CD1c-positive myeloid dendritic cell (primary cell): ENCODE results near the gene JUND.

Experiments
- DNase-seq: peaks from one replicate; pipeline ENCODE4 v3.0.0-alpha.2; 2016; ENCODE audit errors: extremely low spot score

JUND gene

DNA sequence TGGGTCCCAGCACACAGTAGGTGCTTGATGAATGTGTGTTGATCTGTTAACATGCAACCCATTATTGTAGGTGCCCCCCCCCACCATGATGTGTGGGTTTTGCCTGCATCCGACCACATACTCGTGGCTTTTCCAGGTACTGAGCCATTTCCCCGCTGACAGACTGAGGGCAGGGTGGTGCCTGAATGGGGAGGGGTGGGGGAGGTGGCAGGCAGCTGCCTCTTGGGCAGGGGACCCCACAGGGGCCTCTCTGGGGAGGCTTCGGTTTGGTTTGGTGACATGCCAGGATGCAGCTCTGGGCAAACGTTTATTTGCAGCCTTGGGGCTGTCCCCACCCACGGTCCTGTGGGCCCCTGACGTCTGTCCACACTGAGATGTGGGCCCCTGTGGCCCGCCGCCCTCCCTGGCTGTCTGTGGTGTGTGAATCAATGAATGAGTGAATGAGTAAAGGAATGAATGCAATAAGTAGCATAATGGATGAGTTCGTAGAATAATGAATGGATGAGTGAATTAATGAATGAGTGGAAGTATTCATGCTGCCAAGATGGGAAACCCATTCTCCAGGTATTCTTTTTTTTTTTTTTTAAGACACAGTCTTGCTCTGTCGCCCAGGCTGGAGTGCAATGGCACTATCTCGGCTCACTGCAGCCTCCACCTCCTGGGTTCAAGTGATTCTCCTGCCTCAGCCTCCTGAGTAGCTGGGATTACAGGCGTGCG lies 9.0 kb upstream of the JUND start:
- peak; percentile 72 for DNase-seq

DNA sequence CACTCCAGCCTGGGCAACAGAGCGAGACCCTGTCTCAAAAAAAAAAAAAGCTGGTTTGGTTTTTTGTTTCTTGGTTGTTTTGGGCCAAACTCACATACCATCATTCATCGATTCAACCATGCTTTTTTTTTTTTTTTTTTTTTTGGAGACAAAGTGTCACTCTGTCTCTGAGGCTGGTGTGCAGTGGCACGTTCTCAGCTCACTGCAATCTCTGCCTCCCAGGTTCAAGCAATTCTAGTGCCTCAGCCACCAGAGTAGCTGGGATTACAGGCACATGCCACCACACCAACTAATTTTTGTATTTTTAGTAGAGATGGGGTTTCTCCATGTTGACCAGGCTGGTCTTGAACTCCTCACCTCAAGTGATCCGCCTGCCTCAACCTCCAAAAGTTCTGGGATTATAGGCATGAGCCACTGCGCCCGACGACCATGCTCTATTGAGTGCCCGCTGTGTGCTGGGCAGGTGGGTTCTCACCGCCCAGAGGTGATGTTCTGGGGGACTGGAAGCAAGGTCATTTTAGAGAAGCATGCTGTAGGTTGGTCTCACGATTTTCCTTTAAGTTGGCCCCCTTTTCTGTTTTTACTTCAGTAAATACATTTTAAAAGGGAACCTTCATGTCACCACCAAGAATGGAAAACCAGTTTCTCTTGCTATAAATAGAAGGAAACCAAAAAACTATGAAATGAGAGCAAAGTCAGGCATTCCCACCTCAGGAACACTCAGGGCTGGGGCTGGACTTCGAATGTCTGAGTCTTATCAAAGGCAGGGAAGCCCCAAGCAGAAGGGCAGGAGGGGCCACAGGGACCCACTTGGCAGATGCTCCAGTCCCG lies 8.3 kb upstream of the JUND start:
- DNase-seq = no peak

DNA sequence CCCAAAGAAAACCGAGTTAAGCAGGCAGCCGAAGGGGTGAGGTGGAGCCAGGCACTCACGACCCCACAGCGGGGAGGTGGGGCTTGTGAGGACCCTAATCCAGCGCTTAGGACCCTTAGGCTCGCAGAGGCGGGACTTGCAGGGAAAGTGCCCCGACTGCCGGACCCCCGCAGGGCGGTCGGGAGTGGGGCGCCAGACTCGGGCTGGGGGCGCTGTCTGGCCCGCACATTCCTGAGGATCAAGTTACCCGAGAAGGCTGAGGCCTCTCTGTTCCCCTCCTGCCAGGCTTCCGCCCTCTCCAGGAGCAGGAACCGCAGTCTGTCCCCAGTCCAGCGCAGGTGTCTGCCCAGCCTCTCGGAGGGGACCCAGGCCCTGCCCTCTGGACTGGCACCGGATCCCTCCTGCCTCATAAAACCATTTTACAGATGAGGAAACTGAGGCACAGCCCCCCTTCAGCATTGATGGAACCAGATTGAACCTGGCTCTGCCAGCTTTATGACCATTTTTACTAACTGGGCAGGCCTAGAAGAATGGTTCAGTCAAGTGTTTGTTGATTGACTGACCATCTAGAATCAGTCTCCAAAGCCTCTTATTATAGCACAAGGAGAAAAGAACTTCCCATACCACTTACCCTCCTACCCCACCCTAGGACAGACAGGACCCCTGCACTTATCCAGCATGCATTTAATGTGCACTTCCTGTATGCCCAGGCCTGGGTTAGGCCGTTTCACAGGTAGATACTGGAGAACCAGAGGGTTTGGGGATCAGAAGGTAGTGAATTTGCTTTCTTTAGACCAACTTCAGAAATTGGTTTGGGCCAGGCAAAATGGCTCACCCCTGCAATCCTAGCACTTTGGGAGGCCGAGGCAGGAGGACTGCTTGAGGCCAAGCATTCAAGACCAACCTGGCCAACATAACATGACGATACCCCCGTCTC lies 6.7 kb upstream of the JUND start:
- no peak for DNase-seq

DNA sequence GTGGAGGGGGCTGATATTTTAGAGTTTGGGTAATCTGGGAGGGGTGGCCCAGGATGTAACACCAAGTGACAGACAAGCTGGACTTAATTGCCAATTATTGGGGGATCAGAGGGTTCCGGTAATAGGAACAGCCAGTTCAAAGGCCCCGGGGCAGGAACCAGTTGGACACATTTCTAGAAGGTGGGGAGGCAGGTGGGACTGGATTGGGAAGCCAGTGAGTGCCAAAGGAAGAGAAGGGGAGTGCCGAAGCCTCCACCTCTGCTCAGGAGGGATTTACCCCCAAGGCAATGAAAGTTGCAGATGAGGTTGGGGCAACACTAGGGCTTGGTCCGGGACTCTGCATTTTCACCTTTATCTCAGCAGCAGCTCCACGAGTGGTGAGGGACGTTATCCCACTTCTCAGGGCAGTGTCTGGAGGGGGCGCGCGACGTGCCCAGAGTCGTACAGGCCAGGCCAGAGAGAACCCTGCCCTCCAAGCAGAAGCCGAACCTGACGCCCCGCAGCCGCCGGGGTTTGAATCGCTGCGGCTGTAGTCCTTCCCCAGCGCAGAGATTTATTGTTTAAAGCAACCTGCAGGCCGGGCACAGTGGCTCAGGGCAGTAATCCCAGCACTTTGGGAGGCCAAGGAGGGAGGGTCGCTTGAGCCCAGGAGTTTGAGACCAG lies 5.7 kb upstream of the JUND start:
- no peak for DNase-seq

DNA sequence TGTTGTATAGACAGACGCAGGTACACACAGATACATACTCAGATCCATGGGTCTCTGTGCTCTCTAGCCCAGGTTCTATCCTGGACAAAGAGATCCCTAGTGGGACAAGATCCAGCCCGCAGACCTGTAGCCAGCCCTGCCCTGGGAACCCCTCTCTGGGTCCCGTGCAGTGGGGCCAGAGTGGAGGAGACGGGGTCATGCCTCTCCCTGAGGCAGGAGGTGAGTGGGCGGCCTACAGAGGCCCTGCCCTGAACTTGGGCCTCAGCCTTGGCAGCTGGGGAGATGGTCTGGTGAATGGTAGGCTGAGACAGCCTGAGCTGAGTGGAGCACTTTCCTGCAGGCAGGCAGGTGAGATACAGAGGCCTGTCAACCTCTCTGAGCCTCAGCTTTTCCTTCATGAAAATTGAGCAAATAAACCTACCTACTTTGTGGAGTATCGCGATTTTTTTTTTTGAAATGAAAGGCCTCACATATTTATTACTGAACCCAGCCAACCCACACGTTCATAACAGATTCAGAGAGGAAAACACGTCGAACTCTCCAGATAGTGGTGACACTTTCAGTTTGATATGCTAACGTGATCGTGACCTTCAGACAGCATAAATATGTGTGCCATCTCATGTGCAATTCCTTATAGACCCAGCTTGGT lies 3.4 kb upstream of the JUND start:
- no peak for DNase-seq

DNA sequence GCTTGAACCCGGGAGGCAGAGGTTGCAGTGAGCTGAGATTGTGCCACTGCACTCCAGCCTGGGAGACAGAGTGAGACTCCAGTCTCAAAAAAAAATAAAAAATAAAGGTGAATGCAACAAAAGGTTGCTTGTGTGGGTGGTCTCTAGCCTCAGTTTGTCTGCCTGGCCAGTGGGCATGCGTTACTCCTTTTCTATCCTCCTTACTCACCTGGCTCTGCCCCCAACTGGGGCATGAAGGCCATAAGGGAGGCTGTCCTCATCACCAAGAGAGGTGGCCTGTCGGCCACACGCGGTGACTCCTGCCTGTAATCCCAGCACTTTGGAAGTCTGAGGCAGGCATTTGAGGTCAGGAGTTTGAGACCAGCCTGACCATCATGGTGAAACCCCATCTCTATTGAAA lies 1.9 kb upstream of the JUND start:
- no peak for DNase-seq

DNA sequence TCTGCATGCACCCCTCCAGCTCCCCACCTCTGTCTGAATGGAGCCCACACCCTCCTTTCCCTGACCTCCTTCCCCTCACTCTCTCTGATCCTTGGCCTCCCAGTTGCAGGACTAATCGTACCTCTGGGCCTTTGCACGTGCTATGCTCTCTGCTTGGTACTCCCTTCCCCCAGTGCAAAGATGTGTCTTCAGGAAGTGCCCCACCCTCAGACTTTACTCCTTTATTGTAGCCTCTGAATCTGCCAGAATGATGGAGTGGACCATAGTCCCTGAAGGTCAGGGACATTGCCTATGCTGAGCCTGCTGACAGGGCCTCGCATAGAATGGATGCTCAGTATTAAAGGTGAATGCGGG lies 1.3 kb upstream of the JUND start:
- DNase-seq = no peak

DNA sequence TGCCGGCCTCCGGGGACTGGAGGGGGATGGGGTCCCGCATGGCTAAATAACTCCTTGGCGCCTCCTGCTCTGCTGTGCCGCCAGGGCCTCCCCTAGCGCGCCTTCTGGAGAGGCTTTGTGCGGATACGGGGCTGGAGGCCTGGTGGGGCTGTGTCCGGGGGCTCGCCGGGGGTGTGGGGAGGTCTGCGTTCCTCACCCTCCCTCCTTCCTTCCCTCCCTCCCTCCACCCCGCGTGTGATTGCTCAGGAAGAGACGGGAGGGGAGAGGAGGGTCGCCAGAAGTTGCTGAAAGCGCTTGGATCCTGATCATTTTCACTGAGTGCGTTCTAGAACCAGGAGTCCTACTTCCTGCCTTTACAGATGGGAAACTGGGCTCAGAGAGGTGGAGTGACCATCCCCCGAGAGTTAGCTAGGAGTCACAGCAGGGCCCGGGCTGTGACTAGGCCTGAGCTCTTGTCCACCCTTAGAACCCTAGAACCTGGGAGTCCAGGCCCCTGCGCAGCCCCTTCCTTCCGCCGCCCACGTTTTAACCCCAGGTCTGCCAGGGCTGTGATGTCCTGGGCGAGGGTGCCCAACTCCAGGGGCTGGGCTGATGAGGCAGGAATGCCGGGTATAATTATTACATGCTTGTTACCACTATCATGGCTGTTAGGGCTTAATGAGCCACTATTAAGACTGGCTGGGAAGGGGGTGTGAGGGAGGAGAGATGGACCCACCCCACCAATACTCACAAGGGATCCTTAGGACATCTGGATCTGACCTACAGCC lies 782 bp upstream of the JUND start:
- peak; percentile 62 for DNase-seq

DNA sequence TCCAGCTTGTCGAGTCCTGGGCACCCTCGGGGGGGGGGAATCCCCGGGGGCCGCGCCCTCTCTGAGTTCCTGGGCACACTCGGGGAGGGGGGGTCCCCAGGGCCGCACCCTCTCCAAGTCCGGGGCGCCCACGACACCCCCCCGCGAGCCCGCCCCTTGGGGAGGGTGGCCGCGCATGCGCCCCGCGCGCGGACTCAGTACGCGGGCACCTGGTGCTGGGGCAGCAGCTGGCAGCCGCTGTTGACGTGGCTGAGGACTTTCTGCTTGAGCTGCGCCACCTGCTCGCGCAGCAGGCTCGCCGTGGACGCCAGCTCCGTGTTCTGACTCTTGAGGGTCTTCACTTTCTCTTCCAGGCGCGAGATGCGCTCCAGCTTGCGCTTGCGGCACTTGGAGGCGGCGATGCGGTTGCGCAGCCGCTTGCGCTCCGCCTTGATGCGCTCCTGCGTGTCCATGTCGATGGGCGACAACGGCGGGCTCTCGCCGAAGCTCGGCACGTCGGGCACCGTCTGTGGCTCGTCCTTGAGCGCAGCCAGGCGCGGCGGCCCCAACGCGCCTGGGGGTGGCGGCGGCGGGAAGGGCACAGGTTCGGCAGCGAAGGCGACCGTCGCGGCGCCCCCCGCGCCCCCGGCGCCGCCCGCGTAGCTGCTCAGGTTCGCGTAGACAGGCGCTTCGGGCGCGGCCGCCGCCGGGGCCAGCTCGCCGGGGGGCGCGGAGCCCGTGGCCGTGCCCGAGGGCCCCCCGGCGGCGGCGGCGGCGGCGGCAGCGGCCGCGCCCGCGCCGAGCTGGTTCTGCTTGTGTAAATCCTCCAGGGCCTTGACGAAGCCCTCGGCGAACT lies 958 bp downstream of the JUND start:
- DNase-seq = peak; percentile 85

DNA sequence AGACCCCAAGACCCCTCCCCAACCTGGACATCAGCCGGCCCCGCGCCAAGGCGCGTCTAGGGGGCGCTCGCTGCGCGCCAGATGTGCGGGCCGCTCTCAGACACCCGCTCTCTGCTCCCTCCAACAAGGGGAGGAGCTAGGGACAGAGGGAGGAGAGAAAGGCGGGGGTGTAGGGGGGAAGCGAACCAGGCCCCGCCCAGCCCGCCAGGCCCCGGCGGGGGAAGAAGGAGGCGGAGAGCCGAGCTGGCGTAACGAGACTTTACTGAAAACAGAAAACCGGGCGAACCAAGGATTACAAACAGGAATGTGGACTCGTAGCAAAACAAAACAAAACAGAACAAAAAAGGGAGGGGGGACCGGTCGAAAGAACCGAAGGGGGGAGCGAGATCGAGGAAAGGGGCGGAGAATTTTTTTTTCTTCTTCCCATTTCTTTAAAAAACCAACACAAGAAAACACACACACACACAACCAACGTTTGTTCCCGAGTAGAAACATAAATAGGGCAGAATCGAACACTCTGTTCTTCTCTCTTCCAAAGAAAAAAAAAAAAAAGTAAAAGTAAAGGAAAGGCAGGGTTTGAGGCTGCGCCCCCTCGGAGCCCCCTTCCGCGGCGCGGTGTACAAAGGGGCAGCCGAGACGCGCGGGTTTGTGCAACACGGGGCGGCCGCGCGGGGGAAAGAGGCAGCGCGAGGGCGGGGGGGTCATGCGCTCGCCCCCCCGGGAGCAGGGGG lies 1.7 kb downstream of the JUND start:
- DNase-seq = peak; percentile 94

DNA sequence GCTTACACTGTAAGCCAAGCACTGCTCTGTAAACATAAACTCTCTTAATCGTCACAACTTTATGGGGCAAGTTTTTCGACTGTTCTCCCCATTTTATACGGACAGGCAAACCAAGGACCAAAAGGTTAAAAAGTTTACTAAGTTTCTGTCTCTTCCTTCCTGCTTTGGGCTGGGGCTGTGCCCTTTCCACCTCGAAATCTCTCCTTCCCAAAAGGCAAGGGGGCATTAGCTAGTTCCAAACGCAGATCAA lies 2.2 kb downstream of the JUND start:
- DNase-seq = no peak

DNA sequence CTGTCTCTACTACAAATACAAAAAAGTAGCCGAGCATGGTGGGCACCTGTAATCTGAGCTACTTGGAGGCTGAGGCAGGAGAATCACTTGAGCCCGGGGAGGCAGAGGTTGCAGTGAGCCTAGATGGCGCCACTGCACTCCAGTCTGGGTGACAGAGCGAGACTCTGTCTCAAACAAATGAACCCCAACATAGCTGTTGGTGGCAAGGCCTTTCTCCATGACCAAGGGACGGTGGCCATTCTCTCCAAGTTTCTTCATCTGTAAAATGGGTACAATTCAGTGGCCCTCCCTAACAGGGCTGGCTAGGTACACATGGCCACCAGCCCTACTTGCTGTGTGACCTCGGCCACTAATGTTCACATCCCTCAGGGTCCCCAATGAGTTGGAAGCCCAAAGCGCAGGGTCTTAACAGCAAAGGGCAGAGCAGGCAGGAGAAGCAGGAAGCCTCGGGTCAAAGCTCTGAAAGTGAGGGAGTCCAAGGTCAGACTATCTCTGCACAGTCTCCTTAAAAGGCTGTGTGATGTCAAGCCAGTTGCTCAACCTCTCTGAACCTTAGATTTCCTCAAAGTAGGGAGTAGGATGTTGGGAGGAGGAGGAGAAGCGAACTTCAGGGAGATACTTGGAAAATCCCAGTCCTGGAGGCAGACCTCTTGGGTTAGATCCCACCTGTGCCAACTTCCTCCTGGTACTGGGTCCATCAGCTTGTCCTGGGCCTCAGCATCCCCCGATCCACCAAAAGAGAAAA lies 2.7 kb downstream of the JUND start:
- DNase-seq = peak; percentile 56

DNA sequence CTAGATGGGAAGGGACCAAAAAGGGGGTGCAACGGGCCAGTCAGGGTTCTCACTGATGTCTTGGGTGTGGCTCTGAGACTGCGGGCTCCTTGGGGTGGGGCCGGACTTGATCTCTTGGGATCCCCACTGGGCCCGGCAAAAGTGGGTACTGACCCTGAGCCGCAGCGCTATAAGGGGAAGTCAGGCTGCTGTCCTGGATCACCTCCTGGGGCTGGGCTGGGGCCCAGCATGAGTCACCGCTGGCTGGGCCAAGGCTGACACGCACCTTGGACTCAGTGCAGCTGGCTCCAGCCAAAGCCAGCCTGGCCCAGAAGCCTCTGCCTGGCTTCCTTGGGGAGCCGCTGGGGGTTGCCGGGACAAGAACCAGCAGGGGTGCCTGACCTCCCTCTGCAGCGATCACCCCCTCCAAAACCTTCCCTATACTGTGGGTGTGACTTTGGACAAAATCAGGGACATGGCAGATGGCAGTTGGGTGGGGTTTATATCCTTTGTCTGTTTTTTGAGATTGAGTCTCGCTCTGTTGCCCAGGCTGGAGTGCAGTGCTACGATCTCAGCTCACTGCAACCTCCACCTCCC lies 6.6 kb downstream of the JUND start:
- peak; percentile 90 for DNase-seq

DNA sequence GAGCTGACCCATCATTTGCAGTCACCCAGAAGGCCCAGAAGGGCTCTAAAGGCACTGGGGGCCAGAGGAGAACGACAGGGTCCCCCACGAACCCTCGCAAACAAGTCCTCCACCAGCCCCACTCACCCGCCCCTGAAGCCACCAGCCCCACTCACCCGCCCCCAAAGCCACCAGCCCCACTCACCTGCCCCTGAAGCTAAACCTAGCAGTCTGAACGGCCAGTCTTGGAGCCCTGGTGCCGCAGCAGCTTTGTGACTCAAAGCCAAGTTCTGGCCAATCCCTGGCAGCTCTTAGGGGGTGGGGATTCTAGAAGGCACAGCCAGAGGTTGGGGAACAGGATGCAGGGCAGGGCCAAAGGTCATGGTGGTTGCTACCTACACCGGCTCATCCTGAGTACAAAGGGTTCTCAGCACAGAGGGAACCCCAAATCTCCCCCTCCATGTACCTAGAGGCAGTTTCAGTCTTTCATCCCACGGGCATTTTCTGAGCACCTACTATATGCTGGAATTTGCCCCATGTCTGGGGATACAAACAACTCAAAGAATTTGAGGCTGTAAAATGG lies 7.1 kb downstream of the JUND start, which contains the start of gene IQCN:
Gene IQCN, minus strand, starts transcription at position 234 of the 562 bp plus-strand sequence. CDS start 4,974 bp downstream, outside the sequence.
- peak; percentile 63 for DNase-seq

DNA sequence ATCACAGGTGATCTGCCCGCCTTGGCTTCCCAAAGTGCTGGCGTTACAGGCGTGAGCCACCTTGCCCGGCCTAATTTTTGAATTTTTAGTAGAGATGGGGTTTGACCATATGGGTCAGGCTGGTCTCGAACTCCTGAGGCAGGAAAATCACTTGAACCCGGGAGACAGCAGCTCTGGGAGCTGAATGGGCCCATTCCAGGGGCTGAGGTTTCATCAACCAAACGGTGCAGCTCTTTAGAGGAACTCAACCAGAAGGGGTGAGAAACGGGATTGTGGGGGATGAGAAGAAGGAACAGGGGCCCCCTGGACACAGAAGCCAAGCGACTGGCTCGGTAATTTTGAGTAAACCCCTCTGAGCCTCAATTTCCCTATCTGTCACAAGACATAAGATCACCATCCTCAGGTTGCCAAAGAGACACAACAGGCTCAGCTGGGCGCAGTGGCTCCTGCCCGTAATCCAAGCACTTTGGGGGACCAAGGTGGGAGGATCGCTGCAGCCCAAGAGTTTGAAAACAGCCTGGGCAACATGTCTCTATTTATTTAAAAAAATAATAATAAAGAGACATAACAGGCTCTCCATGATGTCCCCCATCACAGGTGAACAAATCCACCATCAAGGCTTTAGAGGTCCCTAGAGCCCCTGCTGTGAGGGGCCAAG lies 7.7 kb downstream of the JUND start:
- DNase-seq = no peak

DNA sequence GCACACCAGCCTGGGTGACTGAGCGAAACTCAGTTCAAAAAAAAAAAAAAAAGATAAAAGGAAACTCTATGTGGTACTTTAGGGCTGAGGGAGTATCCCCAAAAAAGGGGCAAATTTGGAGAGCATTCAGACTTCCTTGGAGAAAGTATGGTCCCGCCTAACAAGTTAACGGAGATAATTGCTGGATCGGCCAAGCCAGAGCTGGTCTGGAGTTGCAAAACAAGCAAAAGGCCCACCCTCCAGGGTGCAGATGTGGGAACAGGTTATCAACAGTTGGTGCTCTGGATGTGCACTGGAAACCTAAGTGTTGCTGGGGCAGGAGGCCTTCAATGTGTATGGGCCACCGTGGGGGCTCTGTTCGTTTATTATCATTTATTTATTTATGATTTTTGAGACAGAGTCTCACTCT lies 10.0 kb downstream of the JUND start:
- no peak for DNase-seq

DNA sequence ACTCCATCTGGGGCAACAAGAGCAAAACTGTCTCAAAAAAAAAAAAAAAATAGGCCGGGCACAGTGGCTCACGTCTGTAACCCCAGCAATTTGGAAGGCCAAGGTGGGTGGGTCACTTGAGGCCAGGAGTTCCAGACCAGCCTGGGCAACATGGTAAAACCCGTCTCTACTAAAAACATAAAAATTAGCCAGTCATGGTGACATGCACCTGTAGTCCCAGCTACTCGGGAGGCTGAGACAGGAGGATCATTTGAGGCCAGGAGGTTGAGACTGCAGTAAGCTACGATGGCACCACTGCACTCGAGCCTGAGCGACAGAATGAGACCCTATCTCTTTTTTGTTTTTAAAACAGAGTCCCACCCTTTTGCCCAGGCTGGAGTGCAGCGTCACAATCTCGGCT lies 11.1 kb downstream of the JUND start:
- DNase-seq = no peak
